Measurements from ENCODE around the gene HRK. TPM values are rescaled to one million over a fixed set of nuclear protein-coding genes. Genes with fewer than 3 reads are reported as not detected.

The HRK gene
- total RNA-seq, 4 donors from 2014 or later, result under 0.01 to 0.45 (median 0.08) TPM; not detected in 1

DNA sequence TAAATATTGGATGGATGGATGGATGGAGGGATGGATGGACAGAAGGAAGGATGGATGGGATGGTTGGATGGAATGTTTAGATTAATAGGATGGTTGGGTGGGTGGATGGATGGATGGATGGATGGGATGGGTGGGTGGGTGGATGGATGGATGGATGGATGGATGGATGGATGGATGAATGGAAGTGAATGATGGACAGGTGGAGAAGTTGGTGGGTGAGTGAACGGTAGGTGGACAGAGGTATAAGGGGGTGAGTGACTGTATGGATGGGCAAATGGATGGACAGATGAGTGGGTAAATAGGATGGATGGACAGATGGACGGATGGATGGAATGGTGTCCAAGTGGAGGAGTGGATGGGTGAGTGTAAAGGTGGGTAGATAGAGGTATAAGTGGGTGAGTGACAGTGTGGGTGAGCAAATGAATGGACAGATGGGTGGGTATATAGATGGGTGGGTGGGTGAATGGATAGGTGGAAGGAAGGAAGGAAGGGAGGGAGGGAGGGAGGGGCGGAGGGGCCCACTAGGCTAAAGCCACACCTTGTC, 41.9 kb downstream of the HRK start:
- Histone ChIP-seq H3K27me3 (no peaks in the 10 kb centered on the region), H3K36me3 (no peaks in the 10 kb centered on the region), H3K9me3 (no peaks in the 10 kb centered on the region), H3K4me3 (no peak overlapping the region), H3K4me1 (no peaks in the 10 kb centered on the region), H3K27ac (no peak overlapping the region)
- ATAC-seq, result no peak
- 77 to 88% methylated on average over 2 to 3 of the region's 3 CpGs for WGBS, 2 donors (ENCODE audit: low coverage in 1 of 2)
- TF ChIP-seq EP300 (IDR thresholded peaks at IDR 0.05) (no peak), POLR2A (IDR thresholded peaks at IDR 0.05) (no peak), POLR2AphosphoS5 (IDR thresholded peaks at IDR 0.05) (no peak)
- TF ChIP-seq, protein P1, sequence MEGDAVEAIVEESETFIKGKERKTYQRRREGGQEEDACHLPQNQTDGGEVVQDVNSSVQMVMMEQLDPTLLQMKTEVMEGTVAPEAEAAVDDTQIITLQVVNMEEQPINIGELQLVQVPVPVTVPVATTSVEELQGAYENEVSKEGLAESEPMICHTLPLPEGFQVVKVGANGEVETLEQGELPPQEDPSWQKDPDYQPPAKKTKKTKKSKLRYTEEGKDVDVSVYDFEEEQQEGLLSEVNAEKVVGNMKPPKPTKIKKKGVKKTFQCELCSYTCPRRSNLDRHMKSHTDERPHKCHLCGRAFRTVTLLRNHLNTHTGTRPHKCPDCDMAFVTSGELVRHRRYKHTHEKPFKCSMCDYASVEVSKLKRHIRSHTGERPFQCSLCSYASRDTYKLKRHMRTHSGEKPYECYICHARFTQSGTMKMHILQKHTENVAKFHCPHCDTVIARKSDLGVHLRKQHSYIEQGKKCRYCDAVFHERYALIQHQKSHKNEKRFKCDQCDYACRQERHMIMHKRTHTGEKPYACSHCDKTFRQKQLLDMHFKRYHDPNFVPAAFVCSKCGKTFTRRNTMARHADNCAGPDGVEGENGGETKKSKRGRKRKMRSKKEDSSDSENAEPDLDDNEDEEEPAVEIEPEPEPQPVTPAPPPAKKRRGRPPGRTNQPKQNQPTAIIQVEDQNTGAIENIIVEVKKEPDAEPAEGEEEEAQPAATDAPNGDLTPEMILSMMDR (IDR thresholded peaks at IDR 0.05), result no peak

DNA sequence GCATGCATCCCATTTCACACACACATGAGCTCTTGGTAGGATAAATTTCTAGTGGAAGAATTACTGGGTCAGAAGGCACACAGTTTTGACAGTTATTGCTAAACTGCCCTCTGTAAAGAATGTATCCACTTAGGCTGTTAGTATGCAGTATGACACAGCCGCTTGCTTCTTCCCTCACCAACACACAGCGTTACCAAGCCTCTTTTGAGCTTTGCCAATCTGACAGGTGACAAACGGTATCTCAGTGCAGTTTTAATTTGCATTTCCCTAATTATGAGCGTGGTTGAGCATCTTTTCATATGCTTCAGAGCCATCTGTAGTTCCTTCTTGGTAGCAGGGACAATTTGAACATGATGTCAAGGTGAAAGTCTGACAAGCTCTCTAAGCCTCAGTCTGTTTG, 42.9 kb downstream of the HRK start:
- Histone ChIP-seq H3K9me3 (no peaks in the 10 kb centered on the region), H3K4me1 (no peaks in the 10 kb centered on the region), H3K4me3 (no peak overlapping the region), H3K36me3 (no peaks in the 10 kb centered on the region), H3K27me3 (no peaks in the 10 kb centered on the region), H3K27ac (no peak overlapping the region)
- no peak for ATAC-seq
- WGBS, 2 donors (ENCODE audit: low coverage in 1 of 2), result 73 to 86% methylated on average over 3 to 4 of the region's 4 CpGs
- TF ChIP-seq POLR2A (IDR thresholded peaks at IDR 0.05), result no peak
- TF ChIP-seq, protein P1 (IDR thresholded peaks at IDR 0.05), result no peak
- no peak for TF ChIP-seq POLR2AphosphoS5 (IDR thresholded peaks at IDR 0.05)
- TF ChIP-seq EP300 (IDR thresholded peaks at IDR 0.05), result no peak

DNA sequence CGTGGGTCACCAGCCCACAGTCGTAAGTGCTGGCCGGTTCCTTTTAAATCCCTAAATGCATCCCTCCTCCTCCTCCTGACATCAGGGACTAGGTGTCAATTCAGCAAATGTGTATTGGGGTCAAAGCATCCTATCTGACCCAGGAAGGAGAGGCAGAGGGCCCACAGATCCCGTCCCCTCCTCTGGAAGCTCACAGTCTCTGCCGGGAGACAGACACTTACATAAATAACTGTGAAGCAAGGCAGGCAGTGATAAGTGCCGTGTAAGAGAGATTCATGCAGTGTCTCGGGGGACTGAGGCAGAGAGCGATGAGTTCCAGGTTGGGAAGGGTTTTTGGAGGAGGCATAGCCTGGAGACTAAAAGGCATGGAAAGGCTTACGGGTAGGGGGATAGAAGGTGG, 44.1 kb downstream of the HRK start:
- TF ChIP-seq POLR2AphosphoS5 (IDR thresholded peaks at IDR 0.05) (no peak), POLR2A (IDR thresholded peaks at IDR 0.05) (no peak), EP300 (IDR thresholded peaks at IDR 0.05) (no peak)
- TF ChIP-seq, protein P1 (IDR thresholded peaks at IDR 0.05), result no peak
- 51 to 61% methylated on average over 8 of the region's 9 CpGs for WGBS, 2 donors (ENCODE audit: low coverage in 1 of 2)
- Histone ChIP-seq H3K4me3 (no peak overlapping the region), H3K27ac (no peak overlapping the region), H3K9me3 (no peaks in the 10 kb centered on the region), H3K27me3 (no peaks in the 10 kb centered on the region), H3K36me3 (no peaks in the 10 kb centered on the region), H3K4me1 (no peaks in the 10 kb centered on the region)
- ATAC-seq, result no peak

DNA sequence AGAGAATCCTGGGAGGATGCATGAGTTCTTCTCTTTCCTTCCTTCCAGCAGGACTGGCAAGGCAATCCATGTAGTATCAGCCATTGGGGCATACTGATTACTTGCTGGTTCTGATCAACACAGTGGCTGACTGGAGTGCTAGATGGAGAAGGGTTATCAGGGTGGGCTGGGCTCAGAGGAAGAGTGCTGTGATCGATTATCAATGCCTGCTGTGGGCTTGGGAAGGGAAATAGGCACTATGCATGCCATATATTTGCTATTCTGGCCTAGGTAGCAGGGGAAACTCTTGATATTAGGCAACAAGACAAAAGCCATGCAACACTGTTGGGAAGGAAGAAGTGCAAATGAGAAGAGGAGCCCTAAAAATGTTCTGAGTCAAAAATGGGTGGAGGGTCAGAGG, 45.8 kb downstream of the HRK start:
- Histone ChIP-seq H3K4me1 (no peaks in the 10 kb centered on the region), H3K36me3 (no peaks in the 10 kb centered on the region), H3K9me3 (no peaks in the 10 kb centered on the region), H3K4me3 (no peak overlapping the region), H3K27me3 (no peaks in the 10 kb centered on the region), H3K27ac (no peak overlapping the region)
- 100% methylated on average over 1 of the region's 1 CpG; no CpG with 5 or more reads in 1 of the 2 donors for WGBS, 2 donors (ENCODE audit: low coverage in 1 of 2)
- no peak for ATAC-seq
- TF ChIP-seq, protein P1 (IDR thresholded peaks at IDR 0.05), result no peak
- no peak for TF ChIP-seq EP300 (IDR thresholded peaks at IDR 0.05)
- TF ChIP-seq POLR2A (IDR thresholded peaks at IDR 0.05), result no peak
- TF ChIP-seq POLR2AphosphoS5 (IDR thresholded peaks at IDR 0.05), result no peak

DNA sequence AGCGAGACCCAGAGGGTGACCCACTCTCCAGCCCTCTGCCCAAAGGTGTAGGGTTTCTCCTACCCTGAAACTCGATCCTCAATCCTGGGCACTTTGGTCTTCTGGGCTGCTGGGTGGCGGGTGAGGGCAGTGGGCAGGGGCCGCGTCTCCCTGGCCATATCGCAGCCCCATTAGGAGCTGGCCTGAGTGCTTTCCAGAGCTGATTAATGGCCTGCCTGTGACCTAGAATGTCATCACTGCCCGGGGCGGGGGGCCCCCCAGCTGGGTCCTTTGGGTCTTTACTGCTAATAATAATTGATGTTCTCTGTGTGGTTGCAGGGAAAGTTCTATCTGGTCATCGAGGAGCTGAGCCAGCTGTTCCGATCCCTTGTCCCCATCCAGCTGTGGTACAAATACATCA, 47.8 kb downstream of the HRK start:
- Histone ChIP-seq H3K27me3 (no peaks in the 10 kb centered on the region), H3K9me3 (no peaks in the 10 kb centered on the region), H3K4me1 (no peaks in the 10 kb centered on the region), H3K27ac (no peak overlapping the region), H3K4me3 (no peak overlapping the region), H3K36me3 (no peaks in the 10 kb centered on the region)
- WGBS, 2 donors (ENCODE audit: low coverage in 1 of 2), result 33% methylated on average over 2 of the region's 10 CpGs; no CpG with 5 or more reads in 1 of the 2 donors
- ATAC-seq, result no peak
- TF ChIP-seq POLR2A (IDR thresholded peaks at IDR 0.05) (no peak), EP300 (IDR thresholded peaks at IDR 0.05) (no peak), POLR2AphosphoS5 (IDR thresholded peaks at IDR 0.05) (no peak)
- TF ChIP-seq, protein P1 (IDR thresholded peaks at IDR 0.05), result no peak

Data from gastroesophageal sphincter (tissue), 4 donors.